HFFc6 (cell line): ENCODE data around the gene MORC2. TPM values are rescaled to one million over a fixed set of nuclear protein-coding genes. Genes with fewer than 3 reads are reported as not detected.

ENCODE experiments used
- DNase-seq: peaks from one replicate; pipeline ENCODE4 v3.0.0-alpha.2; 2018
- H3K27ac Mint-ChIP-seq: 2 replicates; pipeline ENCODE4 v1.8.0; 2020; ENCODE audit warnings: mild to moderate bottlenecking, mixed read lengths
- H3K27me3 Mint-ChIP-seq: 2 replicates; pipeline ENCODE4 v1.8.0; 2021; ENCODE audit warnings: mild to moderate bottlenecking, moderate library complexity, mixed read lengths; ENCODE audit not compliant: insufficient read depth
- H3K36me3 Mint-ChIP-seq: 2 replicates; pipeline ENCODE4 v1.8.0; 2021; ENCODE audit warnings: low read depth, mixed read lengths
- H3K4me1 Mint-ChIP-seq: 2 replicates; pipeline ENCODE4 v1.8.0; 2020; ENCODE audit warnings: low read depth, mixed read lengths
- H3K4me3 Mint-ChIP-seq: 2 replicates; pipeline ENCODE4 v1.8.0; 2020; ENCODE audit warnings: mild to moderate bottlenecking, moderate library complexity, mixed read lengths
- H3K9me3 Mint-ChIP-seq: 2 replicates; pipeline ENCODE4 v1.8.0; 2020; ENCODE audit warnings: mild to moderate bottlenecking, mixed read lengths
- CTCF ChIP-seq: fragments of 200-600 bp; sonication (generic); IDR thresholded peaks from 2 replicates; pipeline ENCODE4 v1.5.0; 2021; ENCODE audit warnings: antibody characterized with exemption, mild to moderate bottlenecking
- total RNA-seq, 6 experiments: library from RNA; stranded (reverse); fragmentation: NEBNext Ultra II Directional; extraction: Animal tissue kit (Norgen Biotek cat#: 25700); gene quantifications; 2 replicates in 1 of 6; 3 replicates in 5 of 6; pipeline ENCODE4 v1.2.3, GENCODE V29; 2021

MORC2 gene
- total RNA-seq, 6 experiments from 2014 or later, result 22.0 to 30.5 (median 24.5) TPM

GRCh38 chr22:30884211-30885000, 84.2 kb downstream of the MORC2 start:
- Mint-ChIP-seq H3K27ac (no peak overlapping the region), H3K9me3 (no peaks in the 10 kb centered on the region), H3K4me3 (no peak overlapping the region), H3K4me1 (no peaks in the 10 kb centered on the region), H3K36me3 (no peaks in the 10 kb centered on the region), H3K27me3 (peaks cover 16% of the 10 kb centered on the region)
- no peak for DNase-seq
- TF ChIP-seq CTCF, result no peak

GRCh38 chr22:30883586-30884145, 84.9 kb downstream of the MORC2 start:
- no peak overlapping the region for H3K27ac Mint-ChIP-seq
- H3K36me3 Mint-ChIP-seq, result no peaks in the 10 kb centered on the region
- peaks cover 23% of the 10 kb centered on the region for H3K27me3 Mint-ChIP-seq
- no peak for DNase-seq
- TF ChIP-seq CTCF, result no peak
- H3K9me3 Mint-ChIP-seq, result no peaks in the 10 kb centered on the region
- H3K4me1 Mint-ChIP-seq, result no peaks in the 10 kb centered on the region
- H3K4me3 Mint-ChIP-seq, result no peak overlapping the region

- no peak for DNase-seq
- TF ChIP-seq CTCF, result no peak
- H3K9me3 Mint-ChIP-seq, result no peaks in the 10 kb centered on the region
- no peak overlapping the region for H3K27ac Mint-ChIP-seq
- no peaks in the 10 kb centered on the region for H3K4me1 Mint-ChIP-seq
- no peaks in the 10 kb centered on the region for H3K36me3 Mint-ChIP-seq
- H3K27me3 Mint-ChIP-seq, result peaks cover 28% of the 10 kb centered on the region
- H3K4me3 Mint-ChIP-seq, result no peak overlapping the region
Observed at GRCh38 chr22:30882974-30883533, 85.5 kb downstream of the MORC2 start.

GRCh38 chr22:30882184-30882717, 86.3 kb downstream of the MORC2 start:
- H3K4me1 Mint-ChIP-seq, result no peaks in the 10 kb centered on the region
- H3K27ac Mint-ChIP-seq, result no peak overlapping the region
- DNase-seq, result no peak
- no peak for TF ChIP-seq CTCF
- no peaks in the 10 kb centered on the region for H3K9me3 Mint-ChIP-seq
- H3K27me3 Mint-ChIP-seq, result peaks cover 34% of the 10 kb centered on the region
- H3K4me3 Mint-ChIP-seq, result no peak overlapping the region
- H3K36me3 Mint-ChIP-seq, result no peaks in the 10 kb centered on the region

- H3K4me3 Mint-ChIP-seq, result no peak overlapping the region
- no peaks in the 10 kb centered on the region for H3K4me1 Mint-ChIP-seq
- H3K27me3 Mint-ChIP-seq, result peaks cover 38% of the 10 kb centered on the region
- no peak overlapping the region for H3K27ac Mint-ChIP-seq
- H3K9me3 Mint-ChIP-seq, result no peaks in the 10 kb centered on the region
- DNase-seq, result no peak
- TF ChIP-seq CTCF, result no peak
- no peaks in the 10 kb centered on the region for H3K36me3 Mint-ChIP-seq
Observed at GRCh38 chr22:30881361-30882183, 87.0 kb downstream of the MORC2 start.
